ENCODE data around the gene CHRNB1. TPM values are rescaled to one million over a fixed set of nuclear protein-coding genes. Genes with fewer than 3 reads are reported as not detected.

The CHRNB1 gene
- total and polyA plus RNA-seq, 2 donors (not counting 1 experiment from before 2014, with no cell fraction given), result 6.2 to 7.2 TPM

DNA sequence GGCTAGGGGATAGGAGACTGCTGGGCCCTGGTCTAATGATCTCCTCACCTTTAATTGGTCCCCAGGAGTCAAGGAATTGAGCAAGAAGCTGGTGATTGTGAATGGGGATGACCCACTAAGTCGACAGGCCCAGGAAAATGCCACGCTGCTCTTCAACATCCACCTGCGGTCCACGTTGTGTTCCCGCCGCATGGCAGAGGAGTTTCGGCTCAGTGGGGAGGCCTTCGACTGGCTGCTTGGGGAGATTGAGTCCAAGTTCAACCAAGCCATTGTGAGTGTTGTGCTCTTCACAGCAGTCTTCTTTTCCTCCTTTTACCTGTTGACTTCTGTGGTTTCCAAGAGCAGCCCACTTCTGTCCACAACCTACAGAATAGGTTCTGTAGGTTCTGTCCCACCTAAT lies 58.7 kb downstream of the CHRNB1 start:
- Mint-ChIP-seq H3K4me3 (no peak overlapping the region), H3K4me1 (no peaks in the 10 kb centered on the region), H3K27me3 (no peaks in the 10 kb centered on the region), H3K27ac (peak overlapping the region; percentile 20), H3K9me3 (ENCODE audit: insufficient read depth) (no peaks in the 10 kb centered on the region)
- no peaks in the 10 kb centered on the region for H3K9me3 ChIP-seq (ENCODE audit: control extremely low read depth in 1 of 3, control insufficient read depth in 2 of 3, insufficient read depth in 1 of 3, low read length in 2 of 3)
- H2AFZ ChIP-seq (ENCODE audit: insufficient read depth, low read depth, low read length, poor library complexity, severe bottlenecking), result no peak overlapping the region
- POLR2A ChIA-PET, result interaction anchor here (0.6 kb wide), 1 partner anchor 63 kb away, joined by 3 read pairs; no protein-coding TSS in a partner anchor
- DNase-seq (no peak), ATAC-seq (ENCODE audit: low read depth) (no peak)
- CTCF ChIA-PET, result interaction anchor here (1.2 kb wide), 1 partner anchor 67 kb away, joined by 4 read pairs; no protein-coding TSS in a partner anchor
- H3K4me1 ChIP-seq (ENCODE audit: control insufficient read depth in 2 of 2, insufficient read depth in 2 of 2, low read length in 2 of 2), result no peaks in the 10 kb centered on the region
- H3K9ac ChIP-seq (ENCODE audit: low read length), result no peak overlapping the region
- H3K4me3 ChIP-seq (ENCODE audit: control extremely low read depth in 1 of 5, extremely low read depth in 1 of 5, insufficient read depth in 1 of 5, low read depth in 2 of 5, low read length in 4 of 5), result no peak overlapping the region
- H3K27ac ChIP-seq (ENCODE audit: low read length in 2 of 2), result no peak overlapping the region
- intact Hi-C loops (cut with micrococcal nuclease), result no loop called here
- TF ChIP-seq CTCF (IDR thresholded peaks at IDR 0.05) (no peak), EZH2 (IDR thresholded peaks at IDR 0.05; ENCODE audit: borderline replicate concordance, insufficient read depth, low read depth, low read length, poor library complexity, severe bottlenecking) (no peak)
- no peaks in the 10 kb centered on the region for H3K27me3 ChIP-seq (replicated peaks in 1 of 4; ENCODE audit: control extremely low read depth in 1 of 4, control insufficient read depth in 3 of 4, insufficient read depth in 4 of 4, low read length in 3 of 4)
- H4K20me1 ChIP-seq (ENCODE audit: control insufficient read depth, insufficient read depth, low read length, poor library complexity, severe bottlenecking), result peaks cover 12% of the 10 kb centered on the region
- peaks cover 10 to 81% of the 10 kb centered on the region in 2 experiments for H3K36me3 ChIP-seq (replicated peaks in 1 of 2; ENCODE audit: control extremely low read depth in 1 of 2, control insufficient read depth in 1 of 2, extremely low read depth in 1 of 2, insufficient read depth in 2 of 2, low read length in 1 of 2)
- peaks cover 8% of the 10 kb centered on the region for H3K79me2 ChIP-seq (ENCODE audit: control insufficient read depth, insufficient read depth, low read length)
- 98% methylated on average over 8 of the region's 8 CpGs for WGBS (ENCODE audit: insufficient coverage)
- H3K4me2 ChIP-seq (replicated peaks; ENCODE audit: low read depth, low read length, poor library complexity, severe bottlenecking), result no peak overlapping the region

Other genes starting within 250 kb of the CHRNB1 start
Only the 30 nearest of the 40 such genes appear.
- gene CLDN7, start 182.6 kb upstream of the CHRNB1 start, total RNA-seq, result 1.2 TPM in 2 replicates
- 5.8 and 10.8 TPM in 2 replicates for gene CLDN7, start 182.6 kb upstream of the CHRNB1 start, polyA plus RNA-seq
- not detected in 2 replicates for gene SLC2A4, start 163.3 kb upstream of the CHRNB1 start, total RNA-seq
- not detected in 2 replicates for gene SLC2A4, start 163.3 kb upstream of the CHRNB1 start, polyA plus RNA-seq
- gene YBX2, start 150.4 kb upstream of the CHRNB1 start, total RNA-seq, result 0.22 TPM in 1 of 2 replicates, not detected in the other
- gene YBX2, start 150.4 kb upstream of the CHRNB1 start, polyA plus RNA-seq, result 0.15 TPM in 1 of 2 replicates, not detected in the other
- gene EIF5A, start 137.4 kb upstream of the CHRNB1 start, total RNA-seq, result 233 and 236 TPM in 2 replicates
- gene EIF5A, start 137.4 kb upstream of the CHRNB1 start, polyA plus RNA-seq, result 576 and 769 TPM in 2 replicates
- gene GPS2, start 129.7 kb upstream of the CHRNB1 start, total RNA-seq, result 128 and 137 TPM in 2 replicates
- gene GPS2, start 129.7 kb upstream of the CHRNB1 start, polyA plus RNA-seq, result 209 and 225 TPM in 2 replicates
- 85.2 and 89.2 TPM in 2 replicates for gene NEURL4, start 115.7 kb upstream of the CHRNB1 start, total RNA-seq
- 54.6 and 82.6 TPM in 2 replicates for gene NEURL4, start 115.7 kb upstream of the CHRNB1 start, polyA plus RNA-seq
- 371 and 392 TPM in 2 replicates for gene ACAP1, start 108.5 kb upstream of the CHRNB1 start, total RNA-seq
- gene ACAP1, start 108.5 kb upstream of the CHRNB1 start, polyA plus RNA-seq, result 412 and 471 TPM in 2 replicates
- 13.4 and 15.4 TPM in 2 replicates for gene KCTD11, start 92.9 kb upstream of the CHRNB1 start, total RNA-seq
- gene KCTD11, start 92.9 kb upstream of the CHRNB1 start, polyA plus RNA-seq, result 3.1 and 4.3 TPM in 2 replicates
- gene TMEM95, start 89.9 kb upstream of the CHRNB1 start, total RNA-seq, result 0.25 TPM in 1 of 2 replicates, not detected in the other
- not detected in 2 replicates for gene TMEM95, start 89.9 kb upstream of the CHRNB1 start, polyA plus RNA-seq
- 10.0 and 11.7 TPM in 2 replicates for gene TNK1, start 64.0 kb upstream of the CHRNB1 start, total RNA-seq
- 22.5 and 23.7 TPM in 2 replicates for gene TNK1, start 64.0 kb upstream of the CHRNB1 start, polyA plus RNA-seq
- gene PLSCR3, start 50.5 kb upstream of the CHRNB1 start, total RNA-seq, result 31.1 and 31.6 TPM in 2 replicates
- gene PLSCR3, start 50.5 kb upstream of the CHRNB1 start, polyA plus RNA-seq, result 82.3 and 122 TPM in 2 replicates
- gene TMEM256, start 41.0 kb upstream of the CHRNB1 start, total RNA-seq, result 64.5 and 67.8 TPM in 2 replicates
- gene TMEM256, start 41.0 kb upstream of the CHRNB1 start, polyA plus RNA-seq, result 29.2 and 65.4 TPM in 2 replicates
- gene NLGN2, start 37.2 kb upstream of the CHRNB1 start, total RNA-seq, result 1.7 and 3.4 TPM in 2 replicates
- gene NLGN2, start 37.2 kb upstream of the CHRNB1 start, polyA plus RNA-seq, result 0.52 and 0.68 TPM in 2 replicates
- not detected in 2 replicates for gene SPEM1, start 24.7 kb upstream of the CHRNB1 start, total RNA-seq
- not detected in 2 replicates for gene SPEM1, start 24.7 kb upstream of the CHRNB1 start, polyA plus RNA-seq
- gene SPEM2, start 19.4 kb upstream of the CHRNB1 start, total RNA-seq, result not detected in 2 replicates
- not detected in 2 replicates for gene SPEM2, start 19.4 kb upstream of the CHRNB1 start, polyA plus RNA-seq
- not detected in 2 replicates for gene SPEM3, start 16.2 kb upstream of the CHRNB1 start, total RNA-seq
- not detected in 2 replicates for gene SPEM3, start 16.2 kb upstream of the CHRNB1 start, polyA plus RNA-seq
- 17.7 and 19.1 TPM in 2 replicates for gene TMEM102, start 9.6 kb upstream of the CHRNB1 start, total RNA-seq
- gene TMEM102, start 9.6 kb upstream of the CHRNB1 start, polyA plus RNA-seq, result 5.9 and 10.8 TPM in 2 replicates
- 2.8 and 4.6 TPM in 2 replicates for gene FGF11, start 5.5 kb upstream of the CHRNB1 start, total RNA-seq
- 2.7 and 3.3 TPM in 2 replicates for gene FGF11, start 5.5 kb upstream of the CHRNB1 start, polyA plus RNA-seq
- 59.4 and 62.4 TPM in 2 replicates for gene ZBTB4, start 34.6 kb downstream of the CHRNB1 start, total RNA-seq
- 16.0 and 19.2 TPM in 2 replicates for gene ZBTB4, start 34.6 kb downstream of the CHRNB1 start, polyA plus RNA-seq
- gene SLC35G6, start 36.4 kb downstream of the CHRNB1 start, total RNA-seq, result 0.30 TPM in 1 of 2 replicates, not detected in the other
- 0.04 TPM in 1 of 2 replicates, not detected in the other for gene SLC35G6, start 36.4 kb downstream of the CHRNB1 start, polyA plus RNA-seq
- gene POLR2A, start 39.3 kb downstream of the CHRNB1 start, total RNA-seq, result 225 and 240 TPM in 2 replicates
- gene POLR2A, start 39.3 kb downstream of the CHRNB1 start, polyA plus RNA-seq, result 56.5 and 77.6 TPM in 2 replicates
- 40.6 and 44.5 TPM in 2 replicates for gene TNFSF12, start 104.0 kb downstream of the CHRNB1 start, total RNA-seq
- gene TNFSF12, start 104.0 kb downstream of the CHRNB1 start, polyA plus RNA-seq, result 31.7 and 53.4 TPM in 2 replicates
- gene TNFSF13, start 113.7 kb downstream of the CHRNB1 start, total RNA-seq, result 14.7 and 16.0 TPM in 2 replicates
- gene TNFSF13, start 113.7 kb downstream of the CHRNB1 start, polyA plus RNA-seq, result 18.1 and 20.2 TPM in 2 replicates
- gene SENP3, start 116.9 kb downstream of the CHRNB1 start, total RNA-seq, result 44.4 and 45.1 TPM in 2 replicates
- 54.1 and 57.1 TPM in 2 replicates for gene SENP3, start 116.9 kb downstream of the CHRNB1 start, polyA plus RNA-seq
- 10.8 and 12.9 TPM in 2 replicates for gene CD68, start 134.6 kb downstream of the CHRNB1 start, total RNA-seq
- gene CD68, start 134.6 kb downstream of the CHRNB1 start, polyA plus RNA-seq, result 0.66 and 3.9 TPM in 2 replicates
- 29.7 and 31.7 TPM in 2 replicates for gene MPDU1, start 138.8 kb downstream of the CHRNB1 start, total RNA-seq
- gene MPDU1, start 138.8 kb downstream of the CHRNB1 start, polyA plus RNA-seq, result 47.8 and 51.5 TPM in 2 replicates
- 0.51 and 0.96 TPM in 2 replicates for gene SOX15, start 145.0 kb downstream of the CHRNB1 start, total RNA-seq
- 0.18 and 0.49 TPM in 2 replicates for gene SOX15, start 145.0 kb downstream of the CHRNB1 start, polyA plus RNA-seq
- 44.7 and 45.8 TPM in 2 replicates for gene FXR2, start 169.8 kb downstream of the CHRNB1 start, total RNA-seq
- 37.2 and 40.1 TPM in 2 replicates for gene FXR2, start 169.8 kb downstream of the CHRNB1 start, polyA plus RNA-seq
- gene SAT2, start 182.8 kb downstream of the CHRNB1 start, total RNA-seq, result 68.8 and 83.6 TPM in 2 replicates
- 33.8 and 46.2 TPM in 2 replicates for gene SAT2, start 182.8 kb downstream of the CHRNB1 start, polyA plus RNA-seq
- not detected in 2 replicates for gene SHBG, start 185.1 kb downstream of the CHRNB1 start, total RNA-seq
- gene SHBG, start 185.1 kb downstream of the CHRNB1 start, polyA plus RNA-seq, result 0.10 TPM in 1 of 2 replicates, not detected in the other